SW 1271 (cell line): ENCODE data around the gene SARS1.

Experiments
- DNase-seq, 2 experiments: peaks; one replicate each; lab custom pipeline; 2025; lab: John Stamatoyannopoulos, UW

SARS1 gene

DNA sequence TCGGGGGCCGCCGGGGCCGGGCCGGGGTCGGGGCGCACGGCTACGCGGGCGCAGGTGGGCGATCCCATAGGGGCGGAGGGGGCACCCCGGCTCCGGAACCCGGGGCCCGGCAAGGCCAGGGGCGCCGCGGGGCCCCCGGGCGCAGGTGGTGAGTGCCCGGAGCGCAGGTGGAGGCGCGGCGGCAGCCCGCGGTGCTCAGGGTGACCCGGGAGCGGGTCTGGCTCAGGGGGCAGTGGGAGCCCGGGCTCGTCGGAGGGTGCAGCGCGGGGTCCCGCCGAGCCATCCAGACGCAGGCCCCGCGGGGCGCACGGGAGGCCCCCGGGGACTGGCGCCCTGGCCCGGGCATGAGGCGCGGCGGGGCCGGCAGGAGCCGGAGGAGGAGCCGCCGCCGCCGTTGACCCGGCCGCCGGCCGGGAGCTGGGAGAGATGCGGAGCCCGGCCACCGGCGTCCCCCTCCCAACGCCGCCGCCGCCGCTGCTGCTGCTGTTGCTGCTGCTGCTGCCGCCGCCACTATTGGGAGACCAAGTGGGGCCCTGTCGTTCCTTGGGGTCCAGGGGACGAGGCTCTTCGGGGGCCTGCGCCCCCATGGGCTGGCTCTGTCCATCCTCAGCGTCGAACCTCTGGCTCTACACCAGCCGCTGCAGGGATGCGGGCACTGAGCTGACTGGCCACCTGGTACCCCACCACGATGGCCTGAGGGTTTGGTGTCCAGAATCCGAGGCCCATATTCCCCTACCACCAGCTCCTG is 36.1 kb downstream of the SARS1 start:
- no peak for DNase-seq

DNA sequence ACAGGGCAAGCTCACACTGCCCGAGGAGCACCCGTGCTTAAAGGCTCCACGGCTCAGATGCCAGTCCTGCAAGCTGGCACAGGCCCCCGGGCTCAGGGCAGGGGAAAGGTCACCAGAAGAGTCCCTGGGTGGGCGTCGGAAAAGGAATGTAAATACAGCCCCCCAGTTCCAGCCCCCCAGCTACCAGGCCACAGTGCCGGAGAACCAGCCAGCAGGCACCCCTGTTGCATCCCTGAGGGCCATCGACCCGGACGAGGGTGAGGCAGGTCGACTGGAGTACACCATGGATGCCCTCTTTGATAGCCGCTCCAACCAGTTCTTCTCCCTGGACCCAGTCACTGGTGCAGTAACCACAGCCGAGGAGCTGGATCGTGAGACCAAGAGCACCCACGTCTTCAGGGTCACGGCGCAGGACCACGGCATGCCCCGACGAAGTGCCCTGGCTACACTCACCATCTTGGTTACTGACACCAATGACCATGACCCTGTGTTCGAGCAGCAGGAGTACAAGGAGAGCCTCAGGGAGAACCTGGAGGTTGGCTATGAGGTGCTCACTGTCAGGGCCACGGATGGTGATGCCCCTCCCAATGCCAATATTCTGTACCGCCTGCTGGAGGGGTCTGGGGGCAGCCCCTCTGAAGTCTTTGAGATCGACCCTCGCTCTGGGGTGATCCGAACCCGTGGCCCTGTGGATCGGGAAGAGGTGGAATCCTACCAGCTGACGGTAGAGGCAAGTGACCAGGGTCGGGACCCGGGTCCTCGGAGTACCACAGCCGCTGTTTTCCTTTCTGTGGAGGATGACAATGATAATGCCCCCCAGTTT is 36.9 kb downstream of the SARS1 start:
- DNase-seq = no peak

DNA sequence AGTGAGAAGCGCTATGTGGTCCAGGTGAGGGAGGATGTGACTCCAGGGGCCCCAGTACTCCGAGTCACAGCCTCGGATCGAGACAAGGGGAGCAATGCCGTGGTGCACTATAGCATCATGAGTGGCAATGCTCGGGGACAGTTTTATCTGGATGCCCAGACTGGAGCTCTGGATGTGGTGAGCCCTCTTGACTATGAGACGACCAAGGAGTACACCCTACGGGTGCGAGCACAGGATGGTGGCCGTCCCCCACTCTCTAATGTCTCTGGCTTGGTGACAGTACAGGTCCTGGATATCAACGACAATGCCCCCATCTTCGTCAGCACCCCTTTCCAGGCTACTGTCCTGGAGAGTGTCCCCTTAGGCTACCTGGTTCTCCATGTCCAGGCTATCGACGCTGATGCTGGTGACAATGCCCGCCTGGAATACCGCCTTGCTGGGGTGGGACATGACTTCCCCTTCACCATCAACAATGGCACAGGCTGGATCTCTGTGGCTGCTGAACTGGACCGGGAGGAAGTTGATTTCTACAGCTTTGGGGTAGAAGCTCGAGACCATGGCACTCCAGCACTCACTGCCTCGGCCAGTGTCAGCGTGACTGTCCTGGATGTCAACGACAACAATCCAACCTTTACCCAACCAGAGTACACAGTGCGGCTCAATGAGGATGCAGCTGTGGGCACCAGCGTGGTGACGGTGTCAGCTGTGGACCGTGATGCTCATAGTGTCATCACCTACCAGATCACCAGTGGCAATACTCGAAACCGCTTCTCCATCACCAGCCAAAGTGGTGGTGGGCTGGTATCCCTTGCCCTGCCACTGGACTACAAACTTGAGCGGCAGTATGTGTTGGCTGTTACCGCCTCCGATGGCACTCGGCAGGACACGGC is 37.8 kb downstream of the SARS1 start:
- no peak for DNase-seq

DNA sequence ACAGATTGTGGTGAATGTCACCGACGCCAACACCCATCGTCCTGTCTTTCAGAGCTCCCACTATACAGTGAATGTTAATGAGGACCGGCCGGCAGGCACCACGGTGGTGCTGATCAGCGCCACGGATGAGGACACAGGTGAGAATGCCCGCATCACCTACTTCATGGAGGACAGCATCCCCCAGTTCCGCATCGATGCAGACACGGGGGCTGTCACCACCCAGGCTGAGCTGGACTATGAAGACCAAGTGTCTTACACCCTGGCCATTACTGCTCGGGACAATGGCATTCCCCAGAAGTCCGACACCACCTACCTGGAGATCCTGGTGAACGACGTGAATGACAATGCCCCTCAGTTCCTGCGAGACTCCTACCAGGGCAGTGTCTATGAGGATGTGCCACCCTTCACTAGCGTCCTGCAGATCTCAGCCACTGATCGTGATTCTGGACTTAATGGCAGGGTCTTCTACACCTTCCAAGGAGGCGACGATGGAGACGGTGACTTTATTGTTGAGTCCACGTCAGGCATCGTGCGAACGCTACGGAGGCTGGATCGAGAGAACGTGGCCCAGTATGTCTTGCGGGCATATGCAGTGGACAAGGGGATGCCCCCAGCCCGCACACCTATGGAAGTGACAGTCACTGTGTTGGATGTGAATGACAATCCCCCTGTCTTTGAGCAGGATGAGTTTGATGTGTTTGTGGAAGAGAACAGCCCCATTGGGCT is 38.6 kb downstream of the SARS1 start:
- DNase-seq = no peak

DNA sequence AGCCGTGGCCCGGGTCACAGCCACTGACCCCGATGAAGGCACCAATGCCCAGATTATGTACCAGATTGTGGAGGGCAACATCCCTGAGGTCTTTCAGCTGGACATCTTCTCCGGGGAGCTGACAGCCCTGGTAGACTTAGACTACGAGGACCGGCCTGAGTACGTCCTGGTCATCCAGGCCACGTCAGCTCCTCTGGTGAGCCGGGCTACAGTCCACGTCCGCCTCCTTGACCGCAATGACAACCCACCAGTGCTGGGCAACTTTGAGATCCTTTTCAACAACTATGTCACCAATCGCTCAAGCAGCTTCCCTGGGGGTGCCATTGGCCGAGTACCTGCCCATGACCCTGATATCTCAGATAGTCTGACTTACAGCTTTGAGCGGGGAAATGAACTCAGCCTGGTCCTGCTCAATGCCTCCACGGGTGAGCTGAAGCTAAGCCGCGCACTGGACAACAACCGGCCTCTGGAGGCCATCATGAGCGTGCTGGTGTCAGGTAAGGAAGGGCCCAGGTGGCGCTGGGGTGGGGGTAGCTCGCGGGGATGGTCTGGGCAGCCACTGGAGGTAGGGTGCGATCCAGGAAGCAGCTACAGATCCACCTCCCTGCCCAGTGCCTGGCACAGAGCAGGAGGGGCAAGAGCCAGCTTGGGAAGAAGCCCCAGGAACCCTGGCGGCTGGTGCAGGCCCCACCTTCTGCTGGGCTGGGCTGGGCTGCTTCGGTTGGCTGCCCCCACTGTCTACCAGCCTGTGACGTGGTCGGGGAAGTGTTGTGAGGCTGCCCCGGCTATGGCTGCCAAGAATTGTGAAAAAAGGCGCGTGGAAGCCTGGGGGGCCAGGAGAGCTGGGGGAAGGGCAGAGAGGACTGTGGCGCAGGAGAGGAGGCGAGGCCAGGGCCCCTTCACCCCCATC is 39.4 kb downstream of the SARS1 start:
- no peak for DNase-seq

DNA sequence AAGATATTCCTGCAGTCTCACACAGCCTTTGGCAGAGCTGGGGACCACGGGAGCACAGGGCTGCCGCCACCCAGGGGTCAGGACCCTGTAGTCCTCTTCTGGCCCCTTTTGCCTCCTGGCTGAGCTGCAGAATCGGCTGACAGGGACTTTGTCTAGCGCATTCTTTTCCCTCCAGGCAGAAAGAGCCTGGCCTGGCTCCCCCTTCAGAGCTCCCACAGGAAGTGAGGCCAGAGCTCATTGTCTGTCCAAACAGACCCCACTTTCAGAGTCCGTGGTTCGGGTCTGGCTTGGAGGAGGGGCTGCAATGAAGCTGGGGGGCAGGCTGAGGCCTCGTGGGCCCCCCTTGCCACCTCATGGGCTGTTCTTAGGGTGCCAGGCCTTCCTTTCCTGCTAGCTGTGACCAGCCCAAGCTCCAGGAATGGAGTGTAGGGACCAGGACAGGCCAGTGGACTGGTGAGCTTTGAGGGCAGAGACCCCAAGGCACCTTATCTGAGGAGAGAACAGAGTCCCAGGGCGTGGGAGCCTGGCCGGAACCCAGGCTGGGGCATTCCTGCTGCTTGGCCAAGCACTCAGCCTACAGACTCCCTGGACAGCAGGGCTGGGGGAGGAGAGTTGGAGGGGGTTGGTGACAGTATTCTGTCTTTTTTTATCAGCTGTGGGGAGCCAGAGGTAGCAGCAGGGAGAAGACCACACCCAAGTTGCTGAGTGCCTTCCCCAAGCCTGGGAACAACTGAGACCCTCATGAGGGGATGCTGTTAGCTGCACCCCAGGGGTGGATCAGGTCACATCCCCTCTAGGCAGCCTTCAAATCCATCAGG is 40.3 kb downstream of the SARS1 start:
- no peak for DNase-seq

DNA sequence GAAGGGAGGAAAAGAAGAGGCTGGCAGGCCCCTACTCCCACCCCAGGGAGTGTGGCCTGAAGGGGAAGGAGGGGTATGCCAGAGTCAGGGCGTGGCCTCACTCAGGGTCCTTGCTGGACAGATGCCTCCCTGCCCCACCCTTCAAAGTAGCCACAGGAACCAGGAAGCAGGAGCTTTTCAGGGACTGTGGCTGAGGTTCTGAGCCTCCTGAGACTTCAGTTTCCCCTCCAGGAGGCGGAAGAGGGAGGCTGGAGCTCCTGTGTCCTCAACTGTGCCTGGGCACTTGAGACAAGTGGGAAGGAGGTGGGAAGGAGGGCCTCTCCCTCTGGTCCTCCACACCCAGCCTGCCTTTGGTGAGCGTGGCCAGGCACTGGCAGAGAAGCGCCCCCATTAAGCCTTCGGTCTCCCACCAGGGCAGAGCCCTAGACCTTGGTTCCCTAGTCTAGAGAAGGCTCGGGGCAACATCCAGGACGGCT is 40.9 kb downstream of the SARS1 start:
- no peak for DNase-seq

DNA sequence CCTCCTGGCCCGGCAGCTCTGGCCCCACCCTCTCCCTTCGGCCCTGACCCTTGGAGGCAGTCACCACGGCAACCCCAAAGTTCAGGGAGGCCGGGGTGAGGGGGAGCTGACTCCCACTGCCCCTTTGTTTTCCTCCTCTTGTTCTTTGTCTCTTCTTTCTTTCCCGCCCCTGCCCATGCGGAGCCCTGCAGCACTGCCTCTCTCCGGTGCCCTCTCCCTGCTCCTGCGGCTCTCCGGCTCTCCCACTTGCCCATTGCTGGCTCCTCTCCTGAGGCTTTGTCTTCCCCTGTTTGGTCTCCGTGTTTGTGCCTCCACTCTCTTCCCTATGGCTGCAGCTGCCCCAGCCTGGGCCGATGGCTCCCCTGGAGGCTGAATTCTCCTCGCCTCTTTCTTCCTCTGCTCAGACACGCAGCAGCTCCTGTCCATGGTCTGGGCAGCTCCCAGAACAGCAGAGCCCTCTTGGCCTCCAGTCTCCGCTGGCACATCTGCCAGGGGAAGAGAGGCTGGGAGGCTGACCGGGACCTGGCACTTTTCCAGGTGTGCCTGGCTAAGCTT is 41.5 kb downstream of the SARS1 start:
- DNase-seq = no peak

DNA sequence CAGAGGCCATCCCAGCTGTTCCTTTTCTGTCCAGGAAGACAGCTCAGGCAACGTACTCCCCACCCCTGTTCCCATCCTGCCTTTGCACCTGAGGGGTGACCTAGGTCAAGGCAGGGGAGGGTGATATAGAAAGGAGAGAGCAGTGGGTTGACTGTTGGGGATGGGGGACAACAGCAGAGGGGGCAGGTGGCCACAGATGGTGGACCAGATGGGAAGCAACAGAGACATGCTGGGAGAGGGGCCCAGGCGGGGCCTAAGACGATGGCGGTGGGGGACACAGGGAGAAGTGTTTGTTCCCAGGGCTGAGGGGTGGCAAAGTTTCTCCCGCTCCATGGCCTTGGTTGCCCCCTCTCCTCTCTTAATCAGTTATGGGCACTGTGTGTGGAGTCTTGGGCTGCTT is 42.0 kb downstream of the SARS1 start:
- DNase-seq = no peak

DNA sequence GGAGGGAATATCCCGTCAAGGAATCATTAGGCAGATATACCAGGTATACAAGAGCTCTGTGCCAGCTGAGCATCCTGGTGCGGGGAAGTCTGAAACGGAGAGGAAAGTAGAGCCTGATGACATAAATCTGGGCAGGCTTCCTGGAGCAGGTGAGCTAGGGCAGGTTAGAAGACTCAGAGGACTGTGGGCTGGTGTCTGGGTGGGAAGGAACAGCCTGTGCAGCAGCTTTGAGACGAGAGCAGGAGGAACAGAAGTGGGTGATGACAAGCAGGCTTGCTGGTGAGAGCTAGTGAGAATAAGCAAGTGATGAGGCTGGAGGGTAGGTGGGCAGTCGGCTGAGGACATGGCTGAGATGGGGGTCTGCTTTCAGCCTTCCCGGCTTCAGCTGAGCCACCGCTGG is 42.4 kb downstream of the SARS1 start:
- no peak for DNase-seq

DNA sequence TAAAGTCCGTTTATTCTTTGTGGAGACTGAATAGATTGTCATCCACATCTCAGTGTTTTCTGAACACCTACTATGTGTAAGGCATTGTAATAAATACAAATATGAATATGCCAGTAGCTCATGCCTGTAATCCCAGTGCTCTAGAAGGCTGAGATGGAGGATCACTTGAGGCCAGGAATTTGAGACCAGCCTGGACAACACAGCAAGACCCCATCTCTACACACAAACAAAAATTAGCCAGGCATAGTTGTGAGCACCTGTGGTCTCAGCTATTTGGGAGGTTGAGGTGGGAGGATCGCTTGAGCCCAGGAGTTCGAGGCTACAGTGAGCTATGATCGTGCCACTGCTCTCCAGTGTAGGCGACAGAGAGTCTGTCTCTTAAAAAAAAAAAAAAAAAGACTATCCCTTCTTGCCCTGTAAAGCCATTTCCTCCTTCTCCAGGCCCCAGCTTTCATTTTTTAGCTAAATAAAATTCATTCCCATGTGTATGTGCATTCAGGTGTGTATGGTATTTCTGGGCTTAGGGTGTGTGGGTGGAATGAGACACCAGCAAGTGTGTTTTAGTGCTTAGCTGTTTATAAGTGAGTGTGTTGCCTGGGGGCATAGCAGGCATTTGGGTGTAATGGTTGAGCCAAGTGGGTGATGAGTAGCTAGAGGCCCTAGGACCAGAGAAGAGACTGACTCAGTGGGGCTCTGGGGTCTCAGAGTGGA is 43.4 kb downstream of the SARS1 start:
- no peak for DNase-seq

DNA sequence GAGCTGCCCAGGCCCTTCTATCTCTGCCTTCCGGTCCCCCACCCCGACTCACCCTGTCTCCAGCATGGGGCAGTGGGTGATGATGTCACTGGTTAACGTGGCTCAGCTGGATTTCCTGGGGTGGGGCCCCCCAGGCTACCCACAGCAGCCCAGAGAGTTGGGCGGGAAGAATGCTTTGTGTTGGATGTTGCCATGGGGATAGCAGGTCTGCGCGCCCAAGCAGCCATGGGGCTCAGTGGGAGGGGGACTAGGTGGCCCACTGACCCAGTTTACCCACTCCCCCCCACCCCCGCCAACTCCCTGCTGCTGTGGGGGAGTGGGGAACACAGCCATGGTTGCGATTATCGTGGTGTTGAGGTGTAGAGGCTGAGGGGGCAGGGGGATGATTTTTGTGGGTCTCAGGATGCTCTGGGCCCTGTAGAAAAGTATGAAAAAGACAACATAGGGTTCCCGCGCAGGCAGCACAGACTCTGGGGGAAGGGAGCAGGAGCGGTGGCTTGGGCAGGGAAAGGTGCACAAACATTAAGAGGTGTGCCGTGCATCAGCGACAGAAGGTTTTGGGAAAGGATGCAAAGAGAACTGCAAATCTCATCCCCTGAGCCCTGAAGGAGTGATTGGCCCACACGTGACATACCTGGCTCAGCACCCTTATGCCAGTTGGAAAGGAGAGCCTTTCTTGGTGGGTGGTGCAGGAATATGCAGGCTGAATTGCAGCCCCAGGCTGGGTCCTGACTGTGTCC is 44.1 kb downstream of the SARS1 start:
- no peak for DNase-seq

DNA sequence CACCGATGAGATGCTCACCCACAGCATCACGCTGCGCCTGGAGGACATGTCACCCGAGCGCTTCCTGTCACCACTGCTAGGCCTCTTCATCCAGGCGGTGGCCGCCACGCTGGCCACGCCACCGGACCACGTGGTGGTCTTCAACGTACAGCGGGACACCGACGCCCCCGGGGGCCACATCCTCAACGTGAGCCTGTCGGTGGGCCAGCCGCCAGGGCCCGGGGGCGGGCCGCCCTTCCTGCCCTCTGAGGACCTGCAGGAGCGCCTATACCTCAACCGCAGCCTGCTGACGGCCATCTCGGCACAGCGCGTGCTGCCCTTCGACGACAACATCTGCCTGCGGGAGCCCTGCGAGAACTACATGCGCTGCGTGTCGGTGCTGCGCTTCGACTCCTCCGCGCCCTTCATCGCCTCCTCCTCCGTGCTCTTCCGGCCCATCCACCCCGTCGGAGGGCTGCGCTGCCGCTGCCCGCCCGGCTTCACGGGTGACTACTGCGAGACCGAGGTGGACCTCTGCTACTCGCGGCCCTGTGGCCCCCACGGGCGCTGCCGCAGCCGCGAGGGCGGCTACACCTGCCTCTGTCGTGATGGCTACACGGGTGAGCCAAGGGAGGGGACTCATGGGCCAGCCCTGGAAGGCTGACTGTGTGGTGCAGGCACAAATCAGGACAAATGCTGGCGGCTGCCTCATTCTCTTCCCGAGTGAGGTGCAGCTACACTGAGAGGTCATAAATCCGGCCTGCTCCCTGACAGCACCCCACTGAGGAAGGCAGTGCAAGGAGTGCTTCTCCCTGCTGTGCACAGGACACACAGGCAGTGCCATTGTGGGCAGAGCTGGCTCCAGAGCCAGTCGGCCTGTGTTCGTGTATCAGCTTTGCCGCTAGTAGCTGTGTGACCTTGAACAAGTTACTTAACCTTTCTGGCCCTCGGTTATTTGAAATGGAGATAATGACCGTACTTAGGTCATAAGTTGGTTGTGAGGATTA is 45.1 kb downstream of the SARS1 start:
- DNase-seq = no peak

DNA sequence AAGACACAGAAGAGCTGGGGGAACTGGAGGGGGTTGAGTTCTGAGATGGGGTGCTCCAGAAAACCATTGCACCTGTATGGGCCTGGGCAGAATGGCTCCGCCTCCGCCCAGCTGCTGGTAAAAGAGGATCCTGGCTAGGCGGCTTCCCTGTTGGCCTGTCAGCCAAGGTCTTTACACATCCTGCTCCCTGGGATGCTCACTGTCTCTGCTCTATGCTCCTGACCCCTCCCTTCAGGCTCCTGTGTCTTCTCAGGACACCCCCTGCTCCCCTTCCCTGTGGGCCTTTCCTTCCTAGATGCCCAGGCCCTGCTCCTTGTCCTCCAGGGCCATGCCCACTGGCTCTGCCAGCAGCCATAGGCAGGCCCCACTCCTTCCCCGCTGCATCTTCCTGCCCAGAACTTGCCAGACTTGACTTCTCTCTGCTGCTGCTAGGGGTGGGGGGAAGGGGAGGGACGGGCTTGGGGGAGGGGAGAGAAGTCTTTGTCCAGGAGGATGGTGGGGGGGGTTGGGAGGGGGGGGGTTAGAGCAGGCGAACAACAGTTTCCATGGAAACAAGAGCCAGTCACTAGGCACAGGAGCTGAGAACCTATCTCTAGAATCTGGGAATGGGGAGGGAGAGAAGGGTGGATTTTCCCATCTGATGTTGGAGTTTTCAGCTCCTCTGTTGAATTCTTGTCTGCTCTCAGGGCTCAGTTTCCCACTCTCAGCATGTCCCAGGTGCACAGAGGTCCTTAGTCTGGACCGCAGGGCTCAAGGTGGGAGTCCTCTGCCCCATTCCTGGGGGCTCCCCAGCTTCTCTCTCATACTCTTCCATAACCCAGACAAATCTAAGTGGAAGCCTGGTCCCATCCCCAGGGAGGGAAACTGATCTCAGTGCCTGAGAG is 46.2 kb downstream of the SARS1 start:
- DNase-seq = no peak

DNA sequence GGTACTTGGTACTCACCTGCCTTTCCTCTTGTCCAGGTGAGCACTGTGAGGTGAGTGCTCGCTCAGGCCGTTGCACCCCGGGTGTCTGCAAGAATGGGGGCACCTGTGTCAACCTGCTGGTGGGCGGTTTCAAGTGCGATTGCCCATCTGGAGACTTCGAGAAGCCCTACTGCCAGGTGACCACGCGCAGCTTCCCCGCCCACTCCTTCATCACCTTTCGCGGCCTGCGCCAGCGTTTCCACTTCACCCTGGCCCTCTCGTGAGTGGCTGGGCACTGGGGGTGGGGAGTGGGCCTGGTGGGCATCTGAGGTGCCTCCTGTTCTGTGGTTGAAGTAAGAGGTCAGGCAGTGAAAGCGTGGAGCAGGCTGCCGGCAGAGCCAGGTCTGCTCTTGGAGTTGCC is 47.3 kb downstream of the SARS1 start:
- no peak for DNase-seq

DNA sequence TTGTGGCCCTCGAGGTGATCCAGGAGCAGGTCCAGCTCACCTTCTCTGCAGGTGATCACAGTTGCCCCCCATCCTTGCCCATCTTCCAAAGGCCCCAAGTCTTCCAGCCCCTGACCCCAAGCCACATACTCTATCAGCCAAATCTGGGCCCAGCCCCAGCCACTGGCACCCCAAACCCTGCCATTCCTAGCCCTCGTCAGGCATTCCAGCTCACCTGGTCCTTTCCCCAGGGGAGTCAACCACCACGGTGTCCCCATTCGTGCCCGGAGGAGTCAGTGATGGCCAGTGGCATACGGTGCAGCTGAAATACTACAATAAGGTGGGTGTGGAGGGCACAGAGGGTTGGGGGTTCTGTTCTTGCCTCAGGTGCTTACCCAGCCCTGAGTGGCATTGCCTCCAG is 47.9 kb downstream of the SARS1 start:
- no peak for DNase-seq
